Transverse colon (tissue), 4 donors: ENCODE results near the gene CDH22. TPM values are rescaled to one million over a fixed set of nuclear protein-coding genes. Genes with fewer than 3 reads are reported as not detected.

Experiments
- DNase-seq: peaks from one replicate; pipeline ENCODE4 v3.0.0-alpha.2; 2019
- H3K27ac ChIP-seq, 4 donors: fragments of 200-600 bp; sonication (generic); 2 replicates each; pipeline ENCODE4 v1.5.1; 2016 to 2018; ENCODE audit warnings: inconsistent platforms in 4 of 4
- H3K27me3 ChIP-seq: fragments of 200-600 bp; sonication (generic); 2 replicates; pipeline ENCODE4 v1.5.1; 2017; ENCODE audit warnings: inconsistent platforms
- H3K36me3 ChIP-seq, 4 donors: fragments of 200-600 bp; sonication (generic); 2 replicates each; pipeline ENCODE4 v1.5.1; 2017 to 2019; ENCODE audit warnings: inconsistent platforms in 4 of 4
- H3K4me1 ChIP-seq, 4 donors: fragments of 200-600 bp; sonication (generic); 2 replicates each; pipeline ENCODE4 v1.5.1; 2017 to 2020; ENCODE audit warnings: inconsistent platforms in 4 of 4
- H3K4me3 ChIP-seq, 4 donors: fragments of 200-600 bp; sonication (generic); 1 replicate in 1 of 4; 2 replicates in 3 of 4; pipeline versions ENCODE4 v1.5.1 to v1.6.1; 2017 to 2019; ENCODE audit warnings: inconsistent platforms in 4 of 4
- H3K9me3 ChIP-seq, 2 donors: fragments of 200-600 bp; sonication (generic); 2 replicates each; pipeline ENCODE4 v1.5.1; 2017 to 2019; ENCODE audit warnings: inconsistent platforms in 2 of 2
- CTCF ChIP-seq, 5 experiments: fragments of 200-600 bp in 3 of 5; fragments of 450-650 bp in 2 of 5; sonication (generic) in 3 of 5; IDR thresholded peaks; 1 replicate in 2 of 5; 2 replicates in 3 of 5; pipeline ENCODE4 v1.5.1; 2016 to 2017; ENCODE audit warnings: antibody characterized with exemption in 5 of 5, inconsistent platforms in 3 of 5, mild to moderate bottlenecking in 2 of 5, moderate library complexity in 1 of 5
- EP300 ChIP-seq: sonication (generic); formaldehyde crosslinking; IDR thresholded peaks from one replicate; pipeline ENCODE4 v1.6.1; 2017; ENCODE audit warnings: antibody characterized with exemption, low read depth
- POLR2A ChIP-seq: fragments of 450-650 bp; IDR thresholded peaks from one replicate; pipeline ENCODE4 v1.6.1; 2016; ENCODE audit warnings: antibody characterized with exemption, mild to moderate bottlenecking, moderate library complexity
- POLR2AphosphoS5 ChIP-seq, 3 donors: sonication (generic); formaldehyde crosslinking; IDR thresholded peaks; one replicate each; pipeline ENCODE4 v1.6.1; 2016; ENCODE audit warnings: antibody characterized with exemption in 3 of 3
- WGBS, 2 donors: methylation state at CpG; one replicate each; pipeline ENCODE4 v1.1.5; 2018; ENCODE audit warnings: low coverage in 1 of 2; 5-methylcytosine and 5-hydroxymethylcytosine counted together
- in situ Hi-C, 4 donors: fragments of 200-750 bp; cut with MboI; loops; one replicate each; pipeline versions ENCODE4 v1.15.0 to v1.15.1; 2017; ENCODE audit warnings: low sequenced_read_pairs in 3 of 4, low pct_ligation_motif_present in 1 of 4, low pct_unique_long_range_greater_than_20kb in 1 of 4
- intact Hi-C: fragments of 100-400 bp; cut with DNase I; formaldehyde crosslinking; loops from one replicate; pipeline ENCODE4 v1.15.1; 2023; ENCODE audit warnings: low total_unique reads
- total RNA-seq, 4 donors: library from RNA; depleted of rRNA; stranded (reverse); fragments of >200 nt; gene quantifications; one replicate each; pipeline ENCODE4 v1.1.0, GENCODE V29; 2016

Gene CDH22
- total RNA-seq, 4 donors from 2014 or later: not detected

- in situ Hi-C loops (no loop called here), intact Hi-C loops (loop anchor here (5.0 kb wide), 1 partner anchor 207 kb away; no protein-coding TSS in a partner anchor)
- Histone ChIP-seq H3K27ac (no peak overlapping the region), H3K4me3 (no peak overlapping the region), H3K9me3 (no peaks in the 10 kb centered on the region), H3K4me1 (no peaks in the 10 kb centered on the region), H3K36me3 (no peaks in the 10 kb centered on the region), H3K27me3 (peaks cover 49% of the 10 kb centered on the region)
- no peak for DNase-seq
- 56 to 65% methylated on average over 4 to 8 of the region's 8 CpGs for WGBS, 2 donors
- TF ChIP-seq CTCF (IDR thresholded peaks at IDR 0.05) (no peak), POLR2AphosphoS5 (IDR thresholded peaks at IDR 0.05) (no peak), POLR2A (no peak), EP300 (no peak)
These were observed 23.2 kb downstream of the CDH22 start for GRCh38 chr20:46285072-46285471.

GRCh38 chr20:46284040-46284427 is 24.3 kb downstream of the CDH22 start:
- no peak for DNase-seq
- no peaks in the 10 kb centered on the region for H3K4me1 ChIP-seq
- H3K4me3 ChIP-seq: no peak overlapping the region
- TF ChIP-seq POLR2A: no peak
- TF ChIP-seq POLR2AphosphoS5 (IDR thresholded peaks at IDR 0.05): no peak
- TF ChIP-seq CTCF (IDR thresholded peaks at IDR 0.05): no peak
- TF ChIP-seq EP300: no peak
- H3K36me3 ChIP-seq: no peaks in the 10 kb centered on the region
- H3K27ac ChIP-seq: no peak overlapping the region
- WGBS, 2 donors: 45 to 48% methylated on average over 2 to 7 of the region's 7 CpGs
- peaks cover 49% of the 10 kb centered on the region for H3K27me3 ChIP-seq
- no peaks in the 10 kb centered on the region for H3K9me3 ChIP-seq
- in situ Hi-C loops (no loop called here), intact Hi-C loops (no loop called here)

- intact Hi-C loops (no loop called here), in situ Hi-C loops (no loop called here)
- DNase-seq: no peak
- H3K4me3 ChIP-seq: no peak overlapping the region
- TF ChIP-seq CTCF (IDR thresholded peaks at IDR 0.05) (no peak), POLR2AphosphoS5 (IDR thresholded peaks at IDR 0.05) (no peak), POLR2A (no peak), EP300 (no peak)
- peaks cover 54% of the 10 kb centered on the region for H3K27me3 ChIP-seq
- no peaks in the 10 kb centered on the region for H3K36me3 ChIP-seq
- no peaks in the 10 kb centered on the region for H3K4me1 ChIP-seq
- 40 to 72% methylated on average over 3 to 12 of the region's 12 CpGs for WGBS, 2 donors
- no peaks in the 10 kb centered on the region for H3K9me3 ChIP-seq
- H3K27ac ChIP-seq: no peak overlapping the region
These were observed 24.8 kb downstream of the CDH22 start for GRCh38 chr20:46283426-46284039.

GRCh38 chr20:46282669-46283068 is 25.6 kb downstream of the CDH22 start:
- no peaks in the 10 kb centered on the region for H3K36me3 ChIP-seq
- in situ Hi-C loops (no loop called here), intact Hi-C loops (no loop called here)
- no peak overlapping the region for H3K27ac ChIP-seq
- no peak overlapping the region for H3K4me3 ChIP-seq
- WGBS, 2 donors: 18 to 28% methylated on average over 9 to 11 of the region's 11 CpGs
- H3K27me3 ChIP-seq: peaks cover 61% of the 10 kb centered on the region
- no peaks in the 10 kb centered on the region for H3K9me3 ChIP-seq
- no peak for DNase-seq
- H3K4me1 ChIP-seq: no peaks in the 10 kb centered on the region
- TF ChIP-seq CTCF (IDR thresholded peaks at IDR 0.05) (no peak), POLR2AphosphoS5 (IDR thresholded peaks at IDR 0.05) (no peak), POLR2A (no peak), EP300 (no peak)
